ENCODE measurements around the gene RYR3. TPM values are rescaled to one million over a fixed set of nuclear protein-coding genes. Genes with fewer than 3 reads are reported as not detected.

RYR3 gene
- total RNA-seq, 4 donors from 2014 or later: 3.7 to 7.2 (median 4.5) TPM

- no peaks in the 10 kb centered on the region for H3K4me1 ChIP-seq
- H3K4me3 ChIP-seq: no peak overlapping the region
- H3K27me3 ChIP-seq: no peaks in the 10 kb centered on the region
- H3K27ac ChIP-seq (replicated peaks in 1 of 4): no peak overlapping the region
- WGBS: 92% methylated on average over 4 of the region's 4 CpGs
- no peak for TF ChIP-seq CTCF (IDR thresholded peaks at IDR 0.05)
- no peak for TF ChIP-seq POLR2A (IDR thresholded peaks at IDR 0.05; ENCODE audit: low read depth)
- TF ChIP-seq POLR2AphosphoS5 (IDR thresholded peaks at IDR 0.05): no peak
- TF ChIP-seq EP300 (IDR thresholded peaks at IDR 0.05): no peak
- no peaks in the 10 kb centered on the region for H3K9me3 ChIP-seq
- DNase-seq (ENCODE audit: extremely low spot score): no peak
- H3K36me3 ChIP-seq: no peaks in the 10 kb centered on the region
- intact Hi-C loops (cut with DNase I): no loop called here
Observed at GRCh38 chr15:33844597-33844996, 533.8 kb downstream of the RYR3 start.

GRCh38 chr15:33846142-33846541, 535.4 kb downstream of the RYR3 start:
- 100% methylated on average over 1 of the region's 2 CpGs for WGBS

DNA sequence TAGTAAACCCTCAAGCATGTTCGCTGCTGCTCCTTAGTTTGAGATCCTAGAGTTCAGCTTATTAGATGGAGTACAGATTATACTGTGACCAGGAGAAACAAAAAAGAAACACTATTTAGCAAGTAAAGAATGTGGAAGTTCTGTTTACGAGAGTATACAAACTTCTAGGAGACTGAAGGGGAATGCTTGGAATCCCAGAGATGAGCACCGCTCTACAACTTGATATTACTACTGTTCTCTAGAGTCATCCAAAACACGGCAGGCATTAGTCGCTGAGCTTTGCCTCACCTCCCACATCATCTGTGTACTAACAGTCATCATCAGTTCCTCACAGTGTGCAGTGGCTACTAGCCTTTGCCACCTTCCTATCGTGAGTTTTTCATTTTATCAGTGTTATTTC, 536.1 kb downstream of the RYR3 start:
- no peaks in the 10 kb centered on the region for H3K4me1 ChIP-seq
- DNase-seq (ENCODE audit: extremely low spot score): no peak
- WGBS: 94% methylated on average over 6 of the region's 6 CpGs
- H3K27ac ChIP-seq (replicated peaks in 1 of 4): no peak overlapping the region
- no peaks in the 10 kb centered on the region for H3K9me3 ChIP-seq
- H3K4me3 ChIP-seq: no peak overlapping the region
- TF ChIP-seq CTCF (IDR thresholded peaks at IDR 0.05) (no peak), EP300 (IDR thresholded peaks at IDR 0.05) (no peak), POLR2AphosphoS5 (IDR thresholded peaks at IDR 0.05) (no peak)
- intact Hi-C loops (cut with DNase I): no loop called here
- H3K27me3 ChIP-seq: no peaks in the 10 kb centered on the region
- H3K36me3 ChIP-seq: no peaks in the 10 kb centered on the region

More at GRCh38 chr15:33846142-33846541, 535.4 kb downstream of the RYR3 start:
- Histone ChIP-seq H3K27ac (replicated peaks in 1 of 4) (no peak overlapping the region), H3K4me3 (no peak overlapping the region), H3K9me3 (no peaks in the 10 kb centered on the region), H3K36me3 (no peaks in the 10 kb centered on the region), H3K4me1 (no peaks in the 10 kb centered on the region), H3K27me3 (no peaks in the 10 kb centered on the region)
- TF ChIP-seq POLR2A (IDR thresholded peaks at IDR 0.05; ENCODE audit: low read depth) (no peak), POLR2AphosphoS5 (IDR thresholded peaks at IDR 0.05) (no peak), CTCF (IDR thresholded peaks at IDR 0.05) (no peak), EP300 (IDR thresholded peaks at IDR 0.05) (no peak)
- intact Hi-C loops (cut with DNase I): no loop called here
- DNase-seq (ENCODE audit: extremely low spot score): no peak

DNA sequence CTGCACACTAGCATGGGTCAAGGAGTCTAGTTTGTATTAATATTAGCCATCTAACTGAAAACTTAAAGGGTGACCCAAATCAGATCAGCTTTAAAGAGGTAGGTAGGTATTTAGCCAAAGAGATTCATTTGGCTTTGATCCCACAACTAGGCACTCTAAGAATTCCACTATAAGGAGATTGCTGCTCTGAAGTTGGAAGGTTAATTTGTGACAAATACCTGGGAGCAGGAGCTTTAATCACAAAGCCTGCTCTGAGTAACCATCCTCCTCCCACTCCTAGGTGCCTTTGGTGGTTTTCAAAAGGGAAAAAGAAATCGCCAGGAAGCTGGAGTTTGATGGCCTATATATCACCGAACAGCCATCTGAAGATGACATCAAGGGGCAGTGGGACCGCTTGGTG, 537.2 kb downstream of the RYR3 start:
- no peak for DNase-seq (ENCODE audit: extremely low spot score)
- Histone ChIP-seq H3K4me1 (no peaks in the 10 kb centered on the region), H3K36me3 (no peaks in the 10 kb centered on the region), H3K4me3 (no peak overlapping the region), H3K27me3 (no peaks in the 10 kb centered on the region), H3K9me3 (no peaks in the 10 kb centered on the region), H3K27ac (replicated peaks in 1 of 4) (no peak overlapping the region)
- WGBS: 96% methylated on average over 3 of the region's 3 CpGs
- no peak for TF ChIP-seq POLR2A (IDR thresholded peaks at IDR 0.05; ENCODE audit: low read depth)
- TF ChIP-seq EP300 (IDR thresholded peaks at IDR 0.05): no peak
- no peak for TF ChIP-seq POLR2AphosphoS5 (IDR thresholded peaks at IDR 0.05)
- no peak for TF ChIP-seq CTCF (IDR thresholded peaks at IDR 0.05)
- intact Hi-C loops (cut with DNase I): no loop called here

- Histone ChIP-seq H3K36me3 (peaks cover 0 to 25% (median 3%) of the 10 kb centered on the region in 4 donors), H3K9me3 (no peaks in the 10 kb centered on the region), H3K4me3 (no peak overlapping the region), H3K27me3 (no peaks in the 10 kb centered on the region), H3K4me1 (no peaks in the 10 kb centered on the region), H3K27ac (replicated peaks in 1 of 4) (no peak overlapping the region)
- TF ChIP-seq POLR2AphosphoS5 (IDR thresholded peaks at IDR 0.05): no peak
- no peak for TF ChIP-seq EP300 (IDR thresholded peaks at IDR 0.05)
- no peak for TF ChIP-seq POLR2A (IDR thresholded peaks at IDR 0.05; ENCODE audit: low read depth)
- TF ChIP-seq CTCF (IDR thresholded peaks at IDR 0.05): no peak
- WGBS: 88% methylated on average over 1 of the region's 1 CpG
- intact Hi-C loops (cut with DNase I): no loop called here
- no peak for DNase-seq (ENCODE audit: extremely low spot score)
Observed at GRCh38 chr15:33851079-33851478, 540.3 kb downstream of the RYR3 start.

Measured in esophagus muscularis mucosa (tissue), 4 donors.